MM.1S (cell line): ENCODE measurements around the gene PCNT.

ENCODE experiments used
- CTCF ChIP-seq: fragments of 300-600 bp; sonication (generic); IDR thresholded peaks from 2 replicates; pipeline ENCODE4 v1.5.1; 2016; ENCODE audit warnings: antibody characterized with exemption, low read length, mixed read lengths
- EZH2 ChIP-seq: fragments of 300-600 bp; sonication (generic); optimal IDR thresholded peaks from 2 replicates; pipeline ENCODE3; 2017; ENCODE audit warnings: low read depth, mild to moderate bottlenecking, antibody characterized with exemption, low read length, mixed read lengths

DNA sequence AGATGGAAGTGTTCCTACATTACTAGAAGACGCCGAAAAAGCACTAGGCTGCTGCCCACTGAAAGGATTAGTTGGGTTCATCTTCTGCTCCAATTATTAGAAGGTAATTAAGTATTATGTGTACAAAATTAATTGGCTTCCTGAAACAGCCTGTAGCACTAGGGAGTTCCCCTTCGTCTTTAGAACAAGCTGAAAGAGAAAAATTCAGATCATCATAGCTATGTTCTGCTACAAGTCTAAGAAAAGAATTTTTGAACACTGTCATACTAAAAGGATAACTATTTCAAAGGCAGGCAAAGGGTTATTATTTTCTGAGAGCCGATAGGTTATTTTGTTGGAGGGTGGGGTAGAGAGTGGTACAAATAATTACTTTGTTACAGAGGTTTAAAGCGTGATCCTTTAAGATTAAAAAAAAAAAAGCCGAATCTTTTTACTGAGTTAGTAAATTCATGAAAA, 38.7 kb upstream of the PCNT start, which contains the start of gene MCM3AP:
- no peak for TF ChIP-seq CTCF
- no peak for TF ChIP-seq EZH2
